Subcutaneous abdominal adipose tissue (tissue), 5 donors: ENCODE data around the gene TMEM143.

Source experiments
- H3K27ac ChIP-seq: one replicate; pipeline ENCODE4 v1.7.0; 2013; ENCODE audit warnings: low read depth, mild to moderate bottlenecking, inconsistent platforms, low read length, moderate library complexity
- H3K27me3 ChIP-seq, 5 donors: one replicate each; pipeline ENCODE4 v1.7.0; 2013; ENCODE audit warnings: low read length in 5 of 5, inconsistent platforms in 1 of 5; ENCODE audit not compliant: control insufficient read depth in 5 of 5, insufficient read depth in 4 of 5
- H3K36me3 ChIP-seq, 5 donors: one replicate each; pipeline ENCODE4 v1.7.0; 2013; ENCODE audit warnings: low read length in 5 of 5; ENCODE audit not compliant: control insufficient read depth in 5 of 5, insufficient read depth in 5 of 5
- H3K4me1 ChIP-seq, 5 donors: one replicate each; pipeline ENCODE4 v1.7.0; 2013; ENCODE audit warnings: low read length in 5 of 5, mild to moderate bottlenecking in 3 of 5, moderate library complexity in 1 of 5; ENCODE audit not compliant: control insufficient read depth in 5 of 5, insufficient read depth in 5 of 5
- H3K4me3 ChIP-seq, 5 donors: one replicate each; pipeline ENCODE4 v1.7.0; 2013; ENCODE audit warnings: low read length in 5 of 5, low read depth in 1 of 5
- H3K9ac ChIP-seq, 5 donors: one replicate each; pipeline ENCODE4 v1.7.0; 2013; ENCODE audit warnings: low read length in 5 of 5, mild to moderate bottlenecking in 4 of 5, moderate library complexity in 3 of 5
- H3K9me3 ChIP-seq, 5 donors: one replicate each; pipeline ENCODE4 v1.7.0; 2013; ENCODE audit warnings: low read length in 5 of 5; ENCODE audit not compliant: control insufficient read depth in 5 of 5
- donor health status: healthy.
- donor health status: healthy.
- donor health status: healthy.
- donor health status: healthy.
- donor health status: healthy.

TMEM143 gene

GRCh38 chr19:48284896-48285295 lies 78.8 kb downstream of the TMEM143 start:
- peaks cover 0 to 24% (median 3%) of the 10 kb centered on the region in 5 donors for H3K36me3 ChIP-seq
- peaks cover 0 to 16% (median 9%) of the 10 kb centered on the region in 5 donors for H3K9me3 ChIP-seq
- H3K4me3 ChIP-seq = no peak overlapping the region
- no peak overlapping the region for H3K27ac ChIP-seq
- H3K9ac ChIP-seq = no peak overlapping the region
- H3K27me3 ChIP-seq = peaks cover 0 to under 1% (median 0%) of the 10 kb centered on the region in 5 donors
- peaks cover 0 to 4% (median 0%) of the 10 kb centered on the region in 5 donors for H3K4me1 ChIP-seq

- H3K4me3 ChIP-seq = no peak overlapping the region
Measured at GRCh38 chr19:48283908-48284307, 79.8 kb downstream of the TMEM143 start.

More at GRCh38 chr19:48283908-48284307, 79.8 kb downstream of the TMEM143 start:
- Histone ChIP-seq H3K27me3 (peaks cover 0 to 4% (median 0%) of the 10 kb centered on the region in 5 donors), H3K9ac (no peak overlapping the region), H3K27ac (no peak overlapping the region), H3K36me3 (peaks cover 0 to 24% (median 3%) of the 10 kb centered on the region in 5 donors), H3K4me1 (peaks cover 0 to 4% (median 0%) of the 10 kb centered on the region in 5 donors), H3K9me3 (peaks cover 0 to 16% (median 9%) of the 10 kb centered on the region in 5 donors)
